Esophagus squamous epithelium (tissue), 4 donors: ENCODE data around the gene PRIM2.
"Not testable (repeated sequence)": the region's sequence is repeated elsewhere in the genome, so short reads cannot be mapped to it uniquely, and the experiment has no call there.

Experiments used
- POLR2A ChIP-seq, 4 donors: fragments of 450-650 bp; IDR thresholded peaks; one replicate each; pipeline ENCODE4 v1.6.1; 2017; ENCODE audit warnings: antibody characterized with exemption in 4 of 4, mild to moderate bottlenecking in 4 of 4, moderate library complexity in 3 of 4
- TF ChIP-seq, protein P1 (sequence below), 6 experiments: fragments of 450-650 bp in 4 of 6; fragments of 200-600 bp in 2 of 6; sonication (generic) in 2 of 6; IDR thresholded peaks; one replicate each; pipeline ENCODE4 v1.5.1; 2016 to 2019; ENCODE audit warnings: antibody characterized with exemption in 6 of 6, mild to moderate bottlenecking in 4 of 6, moderate library complexity in 4 of 6

DNA sequence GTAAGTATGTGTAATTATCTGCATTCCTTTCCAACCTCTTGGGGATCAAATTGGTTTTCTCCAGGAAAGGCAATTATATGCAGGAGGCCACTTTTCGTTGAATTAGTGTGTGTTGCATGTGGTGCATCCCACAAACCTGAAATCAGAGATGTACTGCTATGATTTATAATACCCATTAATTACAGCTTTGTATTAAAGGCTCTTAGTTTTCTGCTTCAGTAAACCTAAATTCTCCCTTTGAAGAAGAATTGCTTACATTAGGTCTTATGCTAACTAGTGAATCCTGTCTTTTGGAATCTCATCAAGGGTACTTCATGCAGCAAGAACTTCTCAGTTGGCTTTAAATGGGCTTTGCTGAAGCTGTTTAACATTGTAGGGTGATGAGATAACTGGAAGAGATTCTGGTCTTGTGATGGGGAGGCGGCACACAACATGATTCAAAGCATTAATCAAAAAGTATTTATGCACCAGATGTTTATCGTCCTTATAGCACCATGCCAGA is 155.5 kb downstream of the PRIM2 start:
- TF ChIP-seq, protein P1, sequence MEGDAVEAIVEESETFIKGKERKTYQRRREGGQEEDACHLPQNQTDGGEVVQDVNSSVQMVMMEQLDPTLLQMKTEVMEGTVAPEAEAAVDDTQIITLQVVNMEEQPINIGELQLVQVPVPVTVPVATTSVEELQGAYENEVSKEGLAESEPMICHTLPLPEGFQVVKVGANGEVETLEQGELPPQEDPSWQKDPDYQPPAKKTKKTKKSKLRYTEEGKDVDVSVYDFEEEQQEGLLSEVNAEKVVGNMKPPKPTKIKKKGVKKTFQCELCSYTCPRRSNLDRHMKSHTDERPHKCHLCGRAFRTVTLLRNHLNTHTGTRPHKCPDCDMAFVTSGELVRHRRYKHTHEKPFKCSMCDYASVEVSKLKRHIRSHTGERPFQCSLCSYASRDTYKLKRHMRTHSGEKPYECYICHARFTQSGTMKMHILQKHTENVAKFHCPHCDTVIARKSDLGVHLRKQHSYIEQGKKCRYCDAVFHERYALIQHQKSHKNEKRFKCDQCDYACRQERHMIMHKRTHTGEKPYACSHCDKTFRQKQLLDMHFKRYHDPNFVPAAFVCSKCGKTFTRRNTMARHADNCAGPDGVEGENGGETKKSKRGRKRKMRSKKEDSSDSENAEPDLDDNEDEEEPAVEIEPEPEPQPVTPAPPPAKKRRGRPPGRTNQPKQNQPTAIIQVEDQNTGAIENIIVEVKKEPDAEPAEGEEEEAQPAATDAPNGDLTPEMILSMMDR (IDR thresholded peaks at IDR 0.05), result not testable (repeated sequence)
- not testable (repeated sequence) for TF ChIP-seq POLR2A (IDR thresholded peaks at IDR 0.05)
